ENCODE results near the gene PSORS1C1. TPM values are rescaled to one million over a fixed set of nuclear protein-coding genes. Genes with fewer than 3 reads are reported as not detected.

Gene PSORS1C1
- total and polyA plus RNA-seq, 2 of the 4 experiments (the other 2 are of a cell fraction): 0.36 to 1.1 TPM

DNA sequence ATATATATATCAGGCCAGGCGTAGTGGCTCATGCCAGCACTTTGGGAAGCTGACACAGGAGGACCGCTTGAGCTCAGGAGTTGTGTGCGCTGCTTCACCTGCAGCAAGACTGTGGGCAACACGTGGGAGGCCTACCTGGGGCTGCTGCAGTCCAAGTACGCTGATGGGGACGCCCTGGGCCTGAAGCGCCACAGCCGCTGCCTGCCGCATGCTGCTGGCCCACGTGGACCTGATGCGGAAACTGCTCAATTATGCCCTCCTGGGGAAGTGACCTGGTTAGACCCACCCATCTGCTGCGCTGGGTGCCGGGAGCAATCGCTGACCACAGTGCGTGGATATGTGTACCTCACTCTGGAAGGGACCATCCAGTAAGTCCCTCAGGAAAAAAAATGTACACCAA lies 26.0 kb downstream of the PSORS1C1 start:
- Histone ChIP-seq H4K91ac (ENCODE audit: insufficient read depth, low read depth, low read length) (no peak overlapping the region), H3K56ac (ENCODE audit: extremely low read depth, insufficient read depth, low read length) (no peak overlapping the region), H2BK15ac (ENCODE audit: low read depth, low read length) (no peak overlapping the region), H3K9me1 (ENCODE audit: insufficient read depth, low read length) (peaks cover 15% of the 10 kb centered on the region), H3K23ac (ENCODE audit: low read depth, low read length) (no peak overlapping the region), H3K79me1 (ENCODE audit: low read depth in 1 of 2, low read length in 2 of 2) (no peaks in the 10 kb centered on the region), H3K4me2 (ENCODE audit: low read depth, low read length) (no peak overlapping the region), H2AK5ac (ENCODE audit: low read depth, low read length) (no peak overlapping the region), H2BK20ac (ENCODE audit: low read depth, low read length) (no peak overlapping the region), H2AK9ac (replicated peaks; ENCODE audit: low read depth, low read length, poor library complexity) (no peak overlapping the region), H3K4me3 (ENCODE audit: insufficient read depth, low read depth, low read length) (no peak overlapping the region), H3K4me1 (ENCODE audit: control insufficient read depth, insufficient read depth, low read length) (peaks cover 13% of the 10 kb centered on the region), H3K4ac (ENCODE audit: low read depth, low read length) (no peak overlapping the region), H3K14ac (replicated peaks; ENCODE audit: low read depth, low read length) (no peak overlapping the region), H2AFZ (replicated peaks; ENCODE audit: low read length, poor library complexity) (no peak overlapping the region), H3K9me3 (ENCODE audit: control insufficient read depth, insufficient read depth, low read length) (no peaks in the 10 kb centered on the region), H3K27me3 (ENCODE audit: control insufficient read depth, insufficient read depth, low read length) (no peaks in the 10 kb centered on the region), H4K5ac (ENCODE audit: low read depth, low read length) (no peak overlapping the region), H4K20me1 (ENCODE audit: insufficient read depth, low read length) (no peaks in the 10 kb centered on the region; the same call in 1 of the 2 replicates), H3K18ac (ENCODE audit: low read depth, low read length) (no peak overlapping the region), H3K27ac (ENCODE audit: insufficient read depth, low read length) (no peak overlapping the region), H4K8ac (ENCODE audit: low read depth in 2 of 2, low read length in 2 of 2) (no peak overlapping the region), H2BK120ac (ENCODE audit: low read depth, low read length) (no peak overlapping the region), H2BK5ac (ENCODE audit: low read depth, low read length, poor library complexity, severe bottlenecking) (no peak overlapping the region), H3K9ac (ENCODE audit: low read depth, low read length) (no peak overlapping the region), H3K36me3 (ENCODE audit: control insufficient read depth, insufficient read depth, low read length) (peaks cover 17% of the 10 kb centered on the region)
- TF ChIP-seq, protein P1, sequence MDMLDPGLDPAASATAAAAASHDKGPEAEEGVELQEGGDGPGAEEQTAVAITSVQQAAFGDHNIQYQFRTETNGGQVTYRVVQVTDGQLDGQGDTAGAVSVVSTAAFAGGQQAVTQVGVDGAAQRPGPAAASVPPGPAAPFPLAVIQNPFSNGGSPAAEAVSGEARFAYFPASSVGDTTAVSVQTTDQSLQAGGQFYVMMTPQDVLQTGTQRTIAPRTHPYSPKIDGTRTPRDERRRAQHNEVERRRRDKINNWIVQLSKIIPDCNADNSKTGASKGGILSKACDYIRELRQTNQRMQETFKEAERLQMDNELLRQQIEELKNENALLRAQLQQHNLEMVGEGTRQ (IDR thresholded peaks at IDR 0.05; ENCODE audit: low read depth, low read length): no peak
- TF ChIP-seq BHLHE40 (IDR thresholded peaks at IDR 0.05; ENCODE audit: low read depth, low read length) (no peak), CEBPB (IDR thresholded peaks at IDR 0.05; ENCODE audit: low read depth, low read length) (no peak), SMC3 (IDR thresholded peaks at IDR 0.05; ENCODE audit: low read depth, low read length) (no peak), FOS (IDR thresholded peaks at IDR 0.05; ENCODE audit: low read depth, low read length) (no peak)
- TF ChIP-seq, protein P2, sequence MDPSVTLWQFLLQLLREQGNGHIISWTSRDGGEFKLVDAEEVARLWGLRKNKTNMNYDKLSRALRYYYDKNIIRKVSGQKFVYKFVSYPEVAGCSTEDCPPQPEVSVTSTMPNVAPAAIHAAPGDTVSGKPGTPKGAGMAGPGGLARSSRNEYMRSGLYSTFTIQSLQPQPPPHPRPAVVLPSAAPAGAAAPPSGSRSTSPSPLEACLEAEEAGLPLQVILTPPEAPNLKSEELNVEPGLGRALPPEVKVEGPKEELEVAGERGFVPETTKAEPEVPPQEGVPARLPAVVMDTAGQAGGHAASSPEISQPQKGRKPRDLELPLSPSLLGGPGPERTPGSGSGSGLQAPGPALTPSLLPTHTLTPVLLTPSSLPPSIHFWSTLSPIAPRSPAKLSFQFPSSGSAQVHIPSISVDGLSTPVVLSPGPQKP (IDR thresholded peaks at IDR 0.05; ENCODE audit: borderline replicate concordance, low read depth, low read length): no peak
- dilution Hi-C loops (cut with HindIII; ENCODE audit: low sequenced_read_pairs, unreplicated experiment): no loop called here
- no TSS peak for BruUV-seq (replicated peaks)
- DNase-seq (no peak), ATAC-seq (ENCODE audit: low read depth) (no peak)
- ChIA-PET CTCF (no interaction called here), POLR2A (ENCODE audit: unreplicated experiment) (no interaction called here)
- intact Hi-C loops (cut with micrococcal nuclease): no loop called here
- in situ Hi-C loops (cut with MboI; ENCODE audit: low sequenced_read_pairs): no loop called here
- 70% methylated on average over 4 of the region's 15 CpGs; no CpG with 5 or more reads in 1 of the 2 experiments for WGBS, 2 experiments (ENCODE audit: extremely low coverage in 2 of 2, insufficient read length in 1 of 2)
